ENCODE measurements around the gene BTAF1.
A peak's percentile ranks its signal among the peaks of the same experiment; 100 is the strongest.

BTAF1 gene

DNA sequence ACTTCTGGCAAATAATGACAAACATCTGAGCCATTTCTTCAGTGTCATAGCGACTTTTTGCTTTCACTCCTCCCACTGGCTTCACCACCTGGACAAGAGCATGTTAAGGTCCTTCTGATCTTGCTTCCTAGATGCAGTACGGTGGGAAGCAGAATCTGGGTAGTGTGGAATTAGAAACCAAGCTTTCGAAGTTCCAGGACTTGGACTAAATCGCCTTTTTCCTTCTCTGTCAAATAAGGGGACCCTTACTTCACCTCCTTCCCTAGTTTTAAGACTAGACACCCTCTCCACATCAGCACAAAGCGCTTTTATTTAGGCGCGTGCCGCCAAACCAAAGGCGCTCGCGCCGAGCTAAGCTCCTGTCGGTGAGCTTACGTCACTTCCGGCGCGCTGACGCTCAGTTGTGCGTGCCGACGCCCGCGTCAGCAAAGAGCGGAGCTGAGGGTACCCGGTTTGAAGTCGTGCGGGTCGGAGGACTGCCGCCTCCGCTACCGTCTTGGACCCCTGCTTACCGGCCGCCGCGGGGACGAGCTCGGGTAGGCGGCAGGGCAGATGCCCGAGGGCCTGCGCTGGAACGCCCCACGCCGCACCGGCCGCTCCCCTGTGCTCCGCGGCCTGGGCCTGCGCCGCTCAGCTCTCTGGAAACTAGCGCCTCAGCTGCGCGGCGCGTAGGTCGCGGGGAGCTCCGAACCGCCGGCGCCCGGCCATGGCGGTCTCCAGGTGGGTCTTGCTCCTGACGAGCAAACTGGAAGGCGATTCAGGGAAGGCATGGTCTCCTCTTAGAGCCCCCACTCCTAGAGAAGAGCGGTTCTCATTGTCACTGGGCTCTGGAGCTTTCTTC lies at the start of gene BTAF1:
TSS of gene BTAF1 (plus strand) at position 400 of the 841 bp plus-strand sequence. CDS start at position 707, 307 bp downstream.
- ChIA-PET CTCF (interaction anchor here (0.6 to 6.0 kb wide), 5 partner anchors 8 to 1080 kb away, joined by 3 to 38 read pairs (median 3); no protein-coding TSS in a partner anchor), POLR2A (interaction anchor here (0.7 to 1.6 kb wide), 5 partner anchors 10 to 310 kb away, joined by 3 to 5 read pairs (median 4); partner anchors contain the start of genes FGFBP3 and TNKS2)
- TF ChIP-seq, protein P1, sequence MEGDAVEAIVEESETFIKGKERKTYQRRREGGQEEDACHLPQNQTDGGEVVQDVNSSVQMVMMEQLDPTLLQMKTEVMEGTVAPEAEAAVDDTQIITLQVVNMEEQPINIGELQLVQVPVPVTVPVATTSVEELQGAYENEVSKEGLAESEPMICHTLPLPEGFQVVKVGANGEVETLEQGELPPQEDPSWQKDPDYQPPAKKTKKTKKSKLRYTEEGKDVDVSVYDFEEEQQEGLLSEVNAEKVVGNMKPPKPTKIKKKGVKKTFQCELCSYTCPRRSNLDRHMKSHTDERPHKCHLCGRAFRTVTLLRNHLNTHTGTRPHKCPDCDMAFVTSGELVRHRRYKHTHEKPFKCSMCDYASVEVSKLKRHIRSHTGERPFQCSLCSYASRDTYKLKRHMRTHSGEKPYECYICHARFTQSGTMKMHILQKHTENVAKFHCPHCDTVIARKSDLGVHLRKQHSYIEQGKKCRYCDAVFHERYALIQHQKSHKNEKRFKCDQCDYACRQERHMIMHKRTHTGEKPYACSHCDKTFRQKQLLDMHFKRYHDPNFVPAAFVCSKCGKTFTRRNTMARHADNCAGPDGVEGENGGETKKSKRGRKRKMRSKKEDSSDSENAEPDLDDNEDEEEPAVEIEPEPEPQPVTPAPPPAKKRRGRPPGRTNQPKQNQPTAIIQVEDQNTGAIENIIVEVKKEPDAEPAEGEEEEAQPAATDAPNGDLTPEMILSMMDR (IDR thresholded peaks at IDR 0.05; ENCODE audit: insufficient read depth, low read length, missing control alignments): no peak
- peak; percentile 63 for DNase-seq (ENCODE audit: low read depth, low spot score)
- H3K4me3 ChIP-seq (ENCODE audit: low read depth, low read length): peak within 1 kb of the TSS; percentile 89

DNA sequence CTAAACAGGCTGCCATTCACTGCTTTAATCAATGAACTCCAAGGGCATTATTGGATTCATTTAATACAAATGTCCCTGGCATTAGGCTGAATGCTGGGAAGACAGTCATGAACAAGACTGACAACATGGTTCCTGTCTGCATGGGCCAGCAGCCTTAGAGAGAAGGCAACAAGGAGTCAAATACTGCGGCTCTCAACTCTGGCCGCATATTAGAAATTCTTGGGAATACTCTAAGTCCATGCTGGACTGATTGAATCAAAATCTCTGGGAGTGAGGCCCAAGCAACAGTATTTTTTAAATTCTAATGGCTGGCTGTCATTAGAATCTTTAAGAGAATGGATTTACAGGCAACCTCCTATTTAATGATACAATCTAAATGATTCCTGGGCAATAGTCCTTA lies 48.4 kb upstream of the BTAF1 start:
- ChIA-PET CTCF (no interaction called here), POLR2A (no interaction called here)
- H3K4me3 ChIP-seq (ENCODE audit: low read depth, low read length): no peak overlapping the region
- DNase-seq (ENCODE audit: low read depth, low spot score): no peak
- TF ChIP-seq, protein P1 (IDR thresholded peaks at IDR 0.05; ENCODE audit: insufficient read depth, low read length, missing control alignments): no peak

DNA sequence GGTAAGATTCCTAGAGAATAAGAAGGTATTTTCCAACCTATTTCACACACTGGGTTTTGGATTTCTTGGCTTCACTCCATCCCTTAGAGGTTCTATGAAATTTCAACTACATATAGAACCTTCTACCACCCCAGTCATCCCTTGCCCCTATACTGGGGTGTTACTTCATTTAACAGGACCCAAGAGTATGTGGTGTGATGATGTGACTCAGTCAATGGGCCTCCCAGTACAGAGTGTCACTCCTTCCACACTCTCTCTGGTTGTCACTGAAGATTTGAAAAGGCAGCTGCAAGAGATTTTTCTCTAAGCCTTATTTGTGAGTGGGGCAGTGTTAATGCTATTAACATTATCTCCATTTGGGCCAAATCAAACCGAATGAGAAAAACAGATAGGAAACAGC lies 47.8 kb upstream of the BTAF1 start:
- TF ChIP-seq, protein P1 (IDR thresholded peaks at IDR 0.05; ENCODE audit: insufficient read depth, low read length, missing control alignments): no peak
- H3K4me3 ChIP-seq (ENCODE audit: low read depth, low read length): no peak overlapping the region
- ChIA-PET CTCF (no interaction called here), POLR2A (no interaction called here)
- DNase-seq (ENCODE audit: low read depth, low spot score): no peak

DNA sequence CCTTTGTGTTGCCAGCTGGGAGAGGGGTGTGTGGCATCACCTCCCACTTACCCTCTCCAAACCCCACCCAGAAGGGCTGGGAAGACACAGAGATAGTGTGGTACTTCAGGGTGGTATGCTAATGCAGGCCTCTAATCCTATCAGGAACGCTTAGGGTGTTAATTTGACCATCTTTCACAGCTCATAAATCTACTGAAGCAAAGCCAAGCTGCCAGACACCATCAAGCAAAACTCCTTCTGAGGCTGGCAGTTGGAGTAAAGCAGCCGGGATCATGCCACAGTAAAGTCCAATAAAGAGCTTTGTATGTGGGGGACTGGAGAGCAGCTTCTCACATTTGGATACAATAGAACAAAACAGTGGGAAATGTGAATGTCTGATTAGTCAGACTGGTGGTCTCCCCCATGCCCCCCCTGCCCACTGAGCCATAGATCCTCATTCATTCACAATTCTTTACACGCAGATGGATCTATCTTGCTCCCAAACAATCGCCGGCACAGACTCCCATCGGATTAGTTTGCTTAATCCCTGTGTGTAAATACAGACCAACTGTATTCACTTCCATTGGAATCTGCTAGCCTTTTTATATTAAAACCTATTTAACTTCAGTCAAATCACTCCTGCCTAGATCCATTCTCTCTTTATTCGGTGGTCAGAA lies 43.9 kb upstream of the BTAF1 start:
- H3K4me3 ChIP-seq (ENCODE audit: low read depth, low read length): no peak overlapping the region
- ChIA-PET CTCF (no interaction called here), POLR2A (no interaction called here)
- DNase-seq (ENCODE audit: low read depth, low spot score): no peak
- TF ChIP-seq, protein P1 (IDR thresholded peaks at IDR 0.05; ENCODE audit: insufficient read depth, low read length, missing control alignments): no peak

DNA sequence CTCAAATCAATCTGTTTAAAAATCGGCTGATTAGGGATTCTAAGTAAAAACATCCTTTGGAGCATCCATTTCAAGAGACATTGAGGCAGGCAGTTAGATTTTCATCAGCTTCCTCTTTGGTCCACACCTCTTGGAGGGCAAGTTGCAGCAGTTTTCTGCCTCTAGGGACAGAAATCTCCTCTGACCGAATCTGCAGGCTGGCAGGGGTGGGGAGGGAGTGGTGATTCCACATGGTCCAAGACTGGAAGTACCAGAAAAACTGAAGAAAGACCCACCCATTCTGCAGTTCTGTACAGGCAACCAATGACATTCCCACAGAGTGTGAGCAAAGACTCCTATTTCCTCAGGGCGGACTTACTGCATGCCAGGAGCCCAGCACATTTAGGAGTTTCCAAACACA lies 43.3 kb upstream of the BTAF1 start:
- ChIA-PET CTCF (interaction anchor here (1.3 kb wide), 1 partner anchor 33 kb away, joined by 3 read pairs; no protein-coding TSS in a partner anchor), POLR2A (no interaction called here)
- DNase-seq (ENCODE audit: low read depth, low spot score): no peak
- no peak overlapping the region for H3K4me3 ChIP-seq (ENCODE audit: low read depth, low read length)
- TF ChIP-seq, protein P1 (IDR thresholded peaks at IDR 0.05; ENCODE audit: insufficient read depth, low read length, missing control alignments): no peak
